NCI-H510A treated with DMSO at 0.1 percent for 48 hours (cell line): Measurements from ENCODE around the gene OR10C1.
"Not testable (repeated sequence)": the region's sequence is repeated elsewhere in the genome, so short reads cannot be mapped to it uniquely, and the experiment has no call there.

Experiments used
- DNase-seq: peaks from one replicate; lab custom pipeline; 2025; lab: John Stamatoyannopoulos, UW

Gene OR10C1, protein sequence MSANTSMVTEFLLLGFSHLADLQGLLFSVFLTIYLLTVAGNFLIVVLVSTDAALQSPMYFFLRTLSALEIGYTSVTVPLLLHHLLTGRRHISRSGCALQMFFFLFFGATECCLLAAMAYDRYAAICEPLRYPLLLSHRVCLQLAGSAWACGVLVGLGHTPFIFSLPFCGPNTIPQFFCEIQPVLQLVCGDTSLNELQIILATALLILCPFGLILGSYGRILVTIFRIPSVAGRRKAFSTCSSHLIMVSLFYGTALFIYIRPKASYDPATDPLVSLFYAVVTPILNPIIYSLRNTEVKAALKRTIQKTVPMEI

DNA sequence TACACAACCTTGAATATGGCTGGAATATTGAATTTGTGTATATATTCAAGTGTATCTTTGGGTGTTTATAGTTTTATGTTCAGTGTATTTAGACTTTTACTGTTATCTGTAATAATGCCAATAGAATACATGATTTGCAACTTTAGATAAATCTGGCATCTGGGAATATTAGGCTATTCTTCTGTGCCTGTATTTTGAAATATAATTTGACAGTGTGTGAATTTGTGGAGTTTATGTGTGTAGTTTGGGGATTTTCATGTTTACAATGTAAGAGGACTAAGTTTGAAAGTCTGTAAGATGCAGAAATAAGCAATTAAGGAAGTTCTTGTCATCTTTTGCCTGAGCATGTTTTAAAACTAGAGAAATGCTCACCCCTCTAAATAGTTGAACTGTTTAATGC is at the start of gene OR10C1:
Gene OR10C1 (plus strand): TSS at position 301 of the 400 bp plus-strand sequence. CDS start 710 bp downstream, outside the sequence.
- no peak for DNase-seq

DNA sequence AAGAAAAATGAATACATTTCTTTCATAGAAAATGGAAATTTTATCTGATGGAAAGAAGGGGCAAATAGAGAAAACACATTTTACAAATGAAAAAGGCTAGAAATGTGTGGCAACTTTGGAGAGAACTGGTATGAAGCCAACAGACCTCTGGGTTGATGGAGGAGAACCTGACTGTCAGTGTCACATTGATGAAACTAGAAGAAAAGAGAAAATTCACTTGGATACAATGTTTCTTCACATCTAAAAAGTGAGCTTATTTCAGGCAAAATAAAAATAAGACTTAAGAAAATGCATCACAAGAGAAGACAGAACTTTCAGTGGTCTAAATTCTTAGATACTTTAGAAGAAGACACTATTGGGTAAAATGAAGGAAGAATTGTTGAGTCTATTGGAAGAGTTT is 43.8 kb upstream of the OR10C1 start, which contains the start of gene OR12D2:
Gene OR12D2 (plus strand): TSS at position 301 of the 400 bp plus-strand sequence. CDS start 1,069 bp downstream, outside the sequence.
- DNase-seq = no peak

DNA sequence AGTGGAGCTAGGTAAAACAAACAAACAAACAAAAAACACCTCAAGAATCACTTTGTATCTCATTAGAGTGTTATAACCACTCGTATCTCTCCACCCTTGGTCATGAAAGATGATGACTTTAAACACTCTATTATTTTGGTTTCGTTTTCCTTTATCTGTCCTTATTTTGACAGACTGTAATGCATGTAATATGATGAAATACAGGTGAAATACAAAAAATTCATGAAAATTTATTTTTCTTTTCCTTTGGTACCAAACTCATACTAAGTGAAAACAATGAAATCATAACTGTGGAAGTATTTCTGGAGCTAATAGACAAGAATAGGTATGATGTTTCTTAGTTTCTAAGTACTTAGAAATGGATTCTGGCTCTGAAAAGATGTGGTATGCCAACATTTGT is 39.6 kb upstream of the OR10C1 start:
- no peak for DNase-seq

DNA sequence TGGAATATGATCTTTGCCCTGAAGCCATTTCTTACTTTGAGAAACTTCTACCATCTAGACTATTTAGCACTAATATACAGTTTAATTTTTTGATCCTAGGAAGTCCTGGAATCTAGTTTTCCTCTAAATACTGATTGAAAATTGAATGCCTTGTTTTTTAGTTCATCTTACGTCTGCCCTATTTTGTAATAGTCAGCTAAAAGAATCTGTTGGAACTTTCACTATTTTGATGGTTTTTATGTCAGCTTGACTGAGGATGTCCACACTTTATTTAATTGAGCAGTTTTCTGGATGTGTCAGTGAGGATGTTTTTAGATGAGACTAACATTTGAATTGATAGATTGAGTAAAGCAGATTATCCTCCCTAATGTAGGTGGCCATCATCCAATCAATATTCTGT is 35.3 kb upstream of the OR10C1 start:
- no peak for DNase-seq

DNA sequence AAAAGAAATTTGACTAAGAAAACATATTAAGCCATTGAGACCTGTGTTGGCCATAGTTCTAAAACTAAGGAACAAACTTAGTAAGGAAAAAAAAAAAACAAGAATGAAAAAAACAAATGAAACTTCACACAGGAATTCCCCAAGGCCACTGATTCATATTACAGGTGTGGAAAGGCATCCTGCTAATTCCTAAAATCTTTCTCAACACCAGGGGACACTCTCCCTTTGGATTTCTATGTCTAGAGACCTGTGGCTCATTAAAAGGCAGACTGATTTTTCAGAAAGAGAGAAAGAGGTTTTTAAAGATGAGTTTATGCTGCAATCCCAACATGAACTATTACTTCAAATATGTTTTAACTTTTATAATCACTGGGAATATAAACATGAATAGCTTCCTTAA is 24.5 kb upstream of the OR10C1 start, which contains the start of gene OR12D1:
Gene OR12D1 (plus strand): TSS at position 341 of the 400 bp plus-strand sequence.
- DNase-seq = no peak

DNA sequence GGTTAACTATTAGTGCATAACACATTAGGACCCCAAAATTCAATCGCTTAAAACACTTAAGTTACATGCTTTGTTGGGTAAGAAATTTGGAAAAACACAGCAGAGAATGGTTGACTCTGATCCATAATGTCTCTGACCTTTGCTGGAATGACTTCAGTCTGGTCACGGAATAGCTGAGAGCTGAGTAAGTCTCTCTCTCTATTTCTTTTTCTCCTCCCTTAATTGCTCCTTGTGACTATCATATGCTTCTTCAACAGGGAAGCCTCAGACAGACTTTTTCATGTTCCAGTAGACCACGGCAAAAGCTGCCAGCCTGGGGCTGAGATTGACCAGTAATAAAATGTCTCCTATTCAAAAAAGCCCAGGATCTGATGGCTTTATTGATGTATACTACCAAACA is 19.6 kb upstream of the OR10C1 start:
- DNase-seq = no peak

DNA sequence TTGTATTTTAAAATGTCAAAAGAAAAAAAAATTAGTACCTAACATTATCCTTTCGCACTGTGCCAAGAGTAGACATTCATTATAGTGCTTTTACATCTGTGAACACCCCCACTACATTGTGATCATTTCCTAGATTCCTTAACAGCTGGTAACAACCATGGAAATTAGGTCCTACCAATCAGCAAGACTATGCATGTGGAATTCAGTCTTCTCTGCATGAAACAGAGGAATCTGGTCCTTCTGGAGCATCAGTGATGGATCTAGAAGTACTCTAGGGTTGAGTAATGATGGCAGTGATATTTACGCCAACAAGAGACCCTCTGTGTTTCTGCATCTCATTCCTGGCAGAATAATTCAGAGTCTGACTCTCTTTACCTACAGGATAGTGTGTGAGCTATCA is 14.9 kb upstream of the OR10C1 start:
- no peak for DNase-seq

DNA sequence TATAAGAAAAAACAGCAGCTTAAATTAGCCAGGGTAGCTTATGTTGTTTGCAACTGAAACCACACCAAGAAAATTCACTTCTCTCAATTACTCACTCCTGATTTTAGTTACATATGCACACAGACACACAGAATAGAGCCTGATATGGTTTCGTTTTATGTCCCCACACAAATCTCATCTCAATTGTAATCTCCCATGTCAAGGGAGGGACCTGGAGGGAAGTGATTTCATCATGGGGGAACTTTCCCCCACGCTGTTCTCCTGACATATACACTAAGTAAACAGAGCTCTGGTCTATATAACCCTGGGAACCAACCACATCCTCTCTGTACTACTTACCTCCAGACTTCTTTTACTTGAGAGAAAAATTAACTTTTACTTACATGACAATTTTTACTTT is 14.5 kb upstream of the OR10C1 start:
- DNase-seq = no peak

DNA sequence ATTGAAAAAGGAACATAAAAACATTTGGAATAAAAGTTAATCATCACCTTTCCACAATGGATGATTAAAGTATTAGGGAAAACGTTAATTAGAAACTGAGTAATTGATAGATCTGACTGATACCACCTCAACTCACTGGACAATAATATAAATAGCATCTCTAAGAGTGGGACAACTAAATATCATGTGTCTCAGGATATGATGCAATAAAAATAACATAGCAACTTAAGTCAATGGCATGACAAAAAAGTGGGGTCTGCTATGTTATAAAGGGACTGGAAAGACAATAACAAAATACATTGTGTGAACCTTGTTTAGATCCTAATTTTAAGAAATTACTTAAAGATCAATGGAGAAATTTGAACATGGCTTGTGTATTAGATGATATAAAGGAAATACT is 14.0 kb upstream of the OR10C1 start:
- no peak for DNase-seq

DNA sequence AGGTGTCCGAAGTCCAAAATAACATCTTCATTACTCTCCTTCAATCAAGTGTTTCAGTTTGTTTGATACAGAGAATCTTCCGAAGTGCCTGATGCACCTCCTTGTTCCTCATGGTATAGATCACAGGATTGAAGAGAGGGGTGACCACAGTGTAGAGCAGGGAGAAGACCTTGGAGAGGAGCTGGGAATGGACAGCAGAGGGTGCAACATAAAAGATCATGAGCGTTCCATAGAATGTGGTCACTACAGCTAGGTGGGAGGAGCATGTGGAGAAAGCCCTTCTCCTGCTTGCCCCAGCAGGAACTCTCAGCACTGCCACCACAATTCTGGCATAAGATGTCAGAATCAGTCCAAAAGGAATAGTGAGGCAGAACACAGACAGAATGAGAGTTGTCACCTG is 12.5 kb upstream of the OR10C1 start:
- DNase-seq = no peak

DNA sequence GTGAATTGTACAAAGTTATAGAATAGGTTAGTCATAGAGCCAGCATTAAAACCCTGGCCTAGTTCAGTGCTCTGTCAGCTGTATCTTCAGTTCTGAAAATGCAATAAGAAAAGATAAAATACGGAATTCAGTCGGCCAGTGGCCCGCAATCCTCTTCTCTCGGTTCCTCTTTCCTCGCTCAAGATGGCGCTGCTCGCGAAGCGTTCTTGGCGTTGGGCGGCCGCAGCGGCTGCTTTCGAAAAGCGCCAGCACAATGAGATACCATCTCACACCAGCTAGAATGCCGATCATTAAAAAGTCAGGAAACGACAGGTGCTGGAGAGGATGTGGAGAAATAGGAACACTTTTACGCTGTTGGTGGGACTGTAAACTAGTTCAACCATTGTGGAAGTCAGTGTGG is 2.4 kb upstream of the OR10C1 start:
- not testable (repeated sequence) for DNase-seq

DNA sequence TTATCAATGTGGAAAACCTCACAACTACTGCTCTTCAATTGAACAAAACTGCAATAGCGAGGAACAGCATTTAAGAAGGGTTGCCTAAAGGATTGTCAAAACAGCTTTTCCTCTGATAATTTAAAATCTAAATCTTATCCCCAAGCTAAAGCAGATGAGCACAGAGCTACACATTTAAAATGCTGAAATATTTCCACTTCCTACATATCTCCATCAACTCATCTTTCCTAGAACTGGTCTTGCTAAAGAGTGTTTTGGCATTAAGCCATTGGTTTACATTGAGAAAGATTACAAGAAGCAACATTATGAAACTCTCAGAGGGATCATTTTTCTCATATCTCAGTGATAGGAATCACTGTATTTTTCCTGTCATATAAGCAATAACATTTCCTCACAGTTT is 3.6 kb downstream of the OR10C1 start:
- no peak for DNase-seq

DNA sequence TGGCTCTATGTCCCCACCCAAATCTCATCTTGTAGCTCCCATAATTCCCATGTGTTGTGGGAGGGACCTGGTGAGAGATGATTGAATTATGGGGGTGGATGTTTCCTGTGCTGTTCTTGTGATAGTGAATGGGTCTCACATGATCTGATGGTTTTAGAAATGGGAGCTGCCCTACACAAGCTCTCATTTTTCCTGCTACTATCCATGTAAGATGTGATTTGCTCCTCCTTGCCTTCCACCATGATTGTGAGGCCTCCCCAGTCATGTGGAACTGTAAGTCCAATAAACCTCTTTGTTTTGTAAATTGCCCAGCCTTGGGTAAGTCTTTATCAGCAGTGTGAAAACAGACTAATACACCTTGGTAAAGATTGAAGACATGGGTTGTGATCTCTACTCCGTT is 4.9 kb downstream of the OR10C1 start:
- not testable (repeated sequence) for DNase-seq

DNA sequence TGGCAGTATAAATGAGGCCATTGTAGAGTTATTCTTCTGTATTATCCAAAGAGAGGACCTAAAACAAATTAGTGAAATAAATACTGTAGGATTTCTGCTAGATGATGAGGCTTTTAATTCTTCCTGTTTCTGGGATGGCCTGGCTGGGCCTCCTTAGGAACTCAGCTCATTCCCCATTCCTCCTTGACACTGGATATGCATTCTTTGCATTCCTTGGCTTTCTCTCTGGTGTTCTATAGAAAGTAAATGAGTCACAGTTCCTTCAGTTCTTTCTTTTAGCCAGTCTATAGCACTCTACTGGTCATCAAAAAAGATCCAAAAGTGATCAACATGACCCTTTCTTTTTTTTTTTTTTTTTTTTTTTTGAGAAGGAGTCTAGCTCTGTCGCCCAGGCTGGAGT is 8.6 kb downstream of the OR10C1 start:
- DNase-seq = no peak

DNA sequence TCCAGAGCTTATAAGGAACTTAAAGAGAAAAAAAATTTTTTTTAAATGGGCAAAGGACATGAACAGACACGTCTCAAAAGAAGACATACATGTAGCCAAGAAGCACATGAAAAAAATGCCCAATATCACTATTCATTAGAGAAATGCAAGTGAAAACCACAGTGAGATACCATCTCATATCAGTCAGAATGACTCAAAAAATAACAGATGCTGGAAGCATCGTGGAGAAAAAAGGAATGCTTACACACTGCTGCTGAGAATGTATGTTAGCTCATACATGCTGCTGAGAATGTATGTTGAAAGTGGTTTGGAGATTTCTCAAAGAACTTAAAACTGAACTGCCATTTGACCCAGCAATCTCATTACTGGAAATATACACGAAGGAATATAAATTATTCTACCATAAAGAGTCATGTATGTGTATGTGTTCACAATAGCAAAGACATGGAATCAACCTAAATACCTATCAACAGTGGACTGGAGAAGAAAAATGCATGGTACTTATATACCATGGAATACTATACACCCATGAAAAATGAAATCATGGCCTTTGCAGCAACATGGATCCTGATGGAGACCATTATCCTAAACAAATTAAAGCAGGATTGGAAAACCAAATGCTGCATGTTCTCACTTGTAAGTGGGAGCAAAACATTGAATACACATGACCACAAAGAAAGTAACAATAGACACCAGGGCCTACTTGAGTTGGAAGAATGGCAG is 12.5 kb downstream of the OR10C1 start:
- DNase-seq = no peak

DNA sequence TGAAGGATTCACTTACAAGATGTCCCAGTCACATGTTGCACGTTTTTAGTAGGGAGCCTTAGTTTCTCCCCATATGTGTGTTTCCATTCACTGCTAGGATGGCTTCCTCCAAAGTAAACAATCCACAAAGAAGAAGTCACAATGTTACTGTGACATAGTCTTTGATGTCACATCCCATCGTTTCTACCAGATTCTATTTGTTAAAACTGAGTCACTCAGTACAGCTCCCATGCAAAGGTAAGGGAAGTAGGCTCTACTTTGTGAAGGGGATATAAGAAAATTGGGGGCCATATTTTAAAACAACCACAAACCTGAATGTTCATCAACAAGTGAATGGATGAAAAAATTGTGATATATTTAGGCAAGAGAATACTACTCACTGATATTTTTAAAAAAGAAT is 17.9 kb downstream of the OR10C1 start, which contains the start of the genes OR11A1 and OR2H1:
Gene OR11A1 (minus strand): TSS at position 101 of the 400 bp plus-strand sequence. CDS start 29,430 bp downstream, outside the sequence.
Gene OR2H1 (plus strand): TSS at position 185 of the 400 bp plus-strand sequence. CDS start 4,615 bp downstream, outside the sequence.
- DNase-seq = no peak

DNA sequence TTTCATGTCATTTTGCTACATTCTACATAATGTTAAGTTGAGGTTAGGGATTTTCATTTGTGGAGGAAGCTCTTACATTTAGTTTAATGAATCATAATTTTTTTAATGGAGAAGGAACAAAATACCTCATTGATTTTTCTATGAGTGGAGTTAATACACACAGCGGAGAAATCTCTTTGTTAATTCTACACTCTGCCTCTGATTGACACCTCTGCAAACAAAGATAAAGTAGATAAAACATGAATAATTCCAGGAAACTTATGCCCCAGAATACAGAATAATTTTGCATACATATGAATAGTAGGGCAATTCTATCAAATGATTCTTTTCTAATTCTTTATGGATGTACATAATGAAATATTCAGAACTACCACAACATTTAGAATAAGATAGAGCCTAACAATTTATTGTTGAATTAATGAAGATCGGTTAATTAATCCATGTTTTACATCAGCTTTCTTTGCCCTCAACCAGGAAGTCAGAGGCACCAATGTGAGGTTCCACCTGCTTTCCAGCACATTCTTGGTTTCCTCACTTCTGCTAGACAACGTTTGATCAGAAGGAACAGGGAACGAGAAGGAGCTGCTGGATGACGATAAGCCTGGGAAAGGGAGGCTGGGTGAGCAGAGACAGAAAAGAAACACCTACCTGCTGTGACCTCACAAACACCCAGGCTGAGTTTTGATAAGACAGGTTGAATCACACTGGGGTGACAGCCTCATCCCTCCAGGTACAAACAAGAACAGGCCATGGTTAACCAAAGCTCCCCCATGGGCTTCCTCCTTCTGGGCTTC is 22.1 kb downstream of the OR10C1 start:
- DNase-seq = no peak

DNA sequence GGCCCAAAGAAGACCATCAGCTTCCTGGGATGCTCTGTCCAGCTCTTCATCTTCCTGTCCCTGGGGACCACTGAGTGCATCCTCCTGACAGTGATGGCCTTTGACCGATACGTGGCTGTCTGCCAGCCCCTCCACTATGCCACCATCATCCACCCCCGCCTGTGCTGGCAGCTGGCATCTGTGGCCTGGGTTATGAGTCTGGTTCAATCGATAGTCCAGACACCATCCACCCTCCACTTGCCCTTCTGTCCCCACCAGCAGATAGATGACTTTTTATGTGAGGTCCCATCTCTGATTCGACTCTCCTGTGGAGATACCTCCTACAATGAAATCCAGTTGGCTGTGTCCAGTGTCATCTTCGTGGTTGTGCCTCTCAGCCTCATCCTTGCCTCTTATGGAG is 22.9 kb downstream of the OR10C1 start:
- DNase-seq = no peak

DNA sequence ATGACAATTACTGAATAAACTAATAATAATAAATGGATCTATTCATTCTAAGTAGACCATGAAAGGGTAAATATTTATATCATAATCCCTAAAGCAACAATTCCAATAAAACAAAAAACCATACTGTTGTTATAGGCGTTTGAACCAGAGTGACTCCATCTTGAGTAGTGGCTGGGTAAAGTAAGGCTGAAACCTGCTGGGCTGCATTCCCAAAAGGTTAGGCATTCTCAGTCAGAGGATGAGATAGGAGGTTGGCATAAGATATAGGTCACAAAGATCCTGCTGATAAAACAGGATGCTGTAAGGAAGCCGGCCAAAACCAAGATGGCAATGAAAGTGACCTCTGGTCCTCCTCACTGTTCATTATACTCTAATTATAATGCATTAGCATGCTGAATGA is 26.2 kb downstream of the OR10C1 start:
- DNase-seq = no peak

DNA sequence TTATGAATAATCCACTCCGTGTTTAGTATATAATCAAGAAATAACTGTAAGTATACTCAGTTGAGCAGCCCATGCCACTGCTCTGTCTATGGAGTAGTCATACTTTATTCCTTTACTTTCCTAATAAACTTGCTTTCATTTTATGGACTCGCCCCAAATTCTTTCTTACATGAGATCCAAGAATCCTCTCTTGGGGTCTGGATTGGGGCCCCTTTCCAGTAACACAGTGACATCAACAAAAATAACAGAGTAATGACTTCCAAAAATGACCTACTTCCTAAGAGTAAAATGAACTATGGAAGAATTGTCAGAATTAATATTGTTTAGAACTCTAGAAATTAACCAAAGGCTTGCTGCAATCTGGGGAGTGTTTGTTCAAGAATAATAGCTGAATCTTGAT is 26.7 kb downstream of the OR10C1 start:
- no peak for DNase-seq

DNA sequence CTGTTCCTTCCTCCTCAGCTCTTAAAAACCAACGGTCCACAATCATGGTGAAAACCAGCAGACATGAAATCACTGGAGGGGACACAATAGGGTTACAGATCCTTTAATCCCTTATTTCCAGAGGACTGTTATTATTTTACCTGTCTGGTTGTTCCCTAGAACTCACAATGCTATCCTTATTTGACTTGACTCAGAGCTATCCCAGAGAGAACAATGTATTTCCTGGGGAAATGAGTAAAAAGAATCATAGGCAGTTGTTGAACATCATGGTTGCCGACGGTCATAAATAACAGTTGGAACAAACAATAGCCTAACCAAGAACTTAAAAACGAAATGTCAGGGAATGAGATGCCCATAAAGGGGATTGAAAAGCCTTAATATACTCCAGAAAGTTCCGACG is 27.1 kb downstream of the OR10C1 start:
- no peak for DNase-seq

DNA sequence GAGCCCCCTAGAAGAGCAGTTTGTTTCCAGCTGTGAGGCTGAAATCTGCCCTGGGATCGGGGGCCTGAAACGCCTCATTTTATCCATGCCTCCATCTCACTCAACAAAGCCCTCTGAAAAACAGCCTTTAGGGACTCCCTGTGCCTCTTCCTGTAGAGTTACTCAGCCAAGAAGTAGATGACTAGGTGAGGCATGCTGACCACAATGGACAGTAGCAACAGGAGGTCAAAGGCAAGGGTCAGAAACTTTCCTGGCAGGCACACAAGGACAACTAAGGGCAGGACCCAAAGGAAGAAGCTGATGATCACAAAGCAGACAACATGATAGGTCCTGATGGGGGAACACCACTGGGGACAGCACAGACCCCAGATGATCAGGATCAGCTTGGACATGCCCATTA is 35.9 kb downstream of the OR10C1 start:
- DNase-seq = no peak
